Mesendoderm (in vitro differentiated cells): ENCODE results near the gene AGBL1.
A peak's percentile ranks its signal among the peaks of the same experiment; 100 is the strongest.

Experiments
- DNase-seq: peaks from one replicate; pipeline ENCODE4 v3.0.0; 2013
- H2AK5ac ChIP-seq: 2 replicates; pipeline ENCODE4 v1.6.1; 2013; ENCODE audit warnings: low read length, inconsistent platforms
- H2BK120ac ChIP-seq: 2 replicates; pipeline ENCODE4 v1.6.1; 2013; ENCODE audit warnings: low read depth, mild to moderate bottlenecking, low read length, moderate library complexity, mixed read lengths
- H2BK15ac ChIP-seq: replicated peaks from 2 replicates; pipeline ENCODE4 v1.6.1; 2013; ENCODE audit warnings: low read depth, mild to moderate bottlenecking, moderate library complexity
- H2BK5ac ChIP-seq: 2 replicates; pipeline ENCODE4 v1.6.1; 2013; ENCODE audit warnings: low read length, inconsistent platforms
- H3K18ac ChIP-seq: 2 replicates; pipeline ENCODE4 v1.6.1; 2013; ENCODE audit warnings: mild to moderate bottlenecking, low read length, mixed read lengths
- H3K23ac ChIP-seq: one replicate; pipeline ENCODE4 v1.6.1; 2013; ENCODE audit warnings: low read length
- H3K27ac ChIP-seq: 2 replicates; pipeline ENCODE4 v1.5.1; 2013; ENCODE audit warnings: low read depth, mild to moderate bottlenecking, inconsistent platforms, low read length, moderate library complexity
- H3K27me3 ChIP-seq: 2 replicates; pipeline ENCODE4 v1.6.1; 2013; ENCODE audit warnings: low read length, control low read depth, mild to moderate bottlenecking, inconsistent platforms; ENCODE audit not compliant: insufficient read depth, poor library complexity
- H3K36me3 ChIP-seq: 2 replicates; pipeline ENCODE4 v1.6.1; 2013; ENCODE audit warnings: low read length, inconsistent platforms; ENCODE audit not compliant: control insufficient read depth, insufficient read depth
- H3K4ac ChIP-seq: one replicate; pipeline ENCODE4 v1.6.1; 2013; ENCODE audit warnings: low read depth, mild to moderate bottlenecking, low read length, moderate library complexity
- H3K4me1 ChIP-seq: 2 replicates; pipeline ENCODE4 v1.6.1; 2013; ENCODE audit warnings: low read depth, low read length, inconsistent platforms; ENCODE audit not compliant: control insufficient read depth
- H3K4me2 ChIP-seq: 2 replicates; pipeline ENCODE4 v1.6.1; 2013; ENCODE audit warnings: low read length
- H3K4me3 ChIP-seq: 2 replicates; pipeline ENCODE4 v1.5.1; 2013; ENCODE audit warnings: mild to moderate bottlenecking, low read length
- H3K56ac ChIP-seq: one replicate; pipeline ENCODE4 v1.6.1; 2013; ENCODE audit warnings: low read length
- H3K79me1 ChIP-seq: 2 replicates; pipeline ENCODE4 v1.6.1; 2013; ENCODE audit warnings: low read length, inconsistent platforms
- H3K79me2 ChIP-seq: 2 replicates; pipeline ENCODE4 v1.6.1; 2013; ENCODE audit warnings: mild to moderate bottlenecking, low read length; ENCODE audit not compliant: control insufficient read depth, insufficient read depth
- H3K9ac ChIP-seq: 2 replicates; pipeline ENCODE4 v1.6.1; 2013; ENCODE audit warnings: low read length, inconsistent platforms
- H4K5ac ChIP-seq: one replicate; pipeline ENCODE4 v1.6.1; 2013; ENCODE audit warnings: low read length
- H4K8ac ChIP-seq: one replicate; pipeline ENCODE4 v1.6.1; 2013; ENCODE audit warnings: low read depth, mild to moderate bottlenecking, control low read depth, low read length, moderate library complexity
- WGBS: extraction: QIAGEN DNeasy Blood & Tissue Kit; methylation state at CpG from one replicate; pipeline ENCODE4 v1.1.7; 2013; ENCODE audit warnings: low lambda C conversion rate, missing lambda C conversion rate; ENCODE audit not compliant: insufficient coverage; ENCODE audit errors: extremely low coverage; 5-methylcytosine and 5-hydroxymethylcytosine counted together

Gene AGBL1

DNA sequence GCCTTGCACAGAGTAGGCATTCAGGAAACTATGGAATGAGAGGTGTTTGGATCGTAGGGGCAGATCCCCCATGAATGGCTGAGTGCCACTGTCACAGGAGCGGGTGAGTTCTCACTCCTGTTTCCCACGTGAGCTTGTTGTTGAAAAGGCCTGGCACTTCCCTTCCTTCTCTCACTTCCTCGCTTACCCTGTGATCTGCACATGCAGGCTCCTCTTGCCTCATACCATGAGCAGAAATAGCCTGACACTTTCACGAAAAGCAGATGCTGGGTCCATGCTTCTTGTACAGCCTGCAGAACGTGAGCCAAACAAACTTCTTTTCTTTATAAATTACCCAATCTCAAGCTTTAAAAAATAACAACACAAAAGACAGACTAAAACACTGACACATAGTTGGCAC lies 55.4 kb downstream of the AGBL1 start:
- Histone ChIP-seq H2BK15ac (no peak overlapping the region), H3K18ac (no peak overlapping the region), H3K4ac (no peak overlapping the region), H2BK5ac (no peak overlapping the region), H2BK120ac (no peak overlapping the region), H3K27me3 (no peaks in the 10 kb centered on the region), H3K9ac (no peak overlapping the region), H3K79me2 (no peaks in the 10 kb centered on the region), H3K4me1 (no peaks in the 10 kb centered on the region), H3K23ac (no peak overlapping the region), H2AK5ac (no peak overlapping the region), H3K56ac (no peak overlapping the region), H4K5ac (no peak overlapping the region), H3K36me3 (no peaks in the 10 kb centered on the region), H3K27ac (no peak overlapping the region), H4K8ac (no peak overlapping the region), H3K4me3 (no peak overlapping the region), H3K4me2 (no peak overlapping the region), H3K79me1 (no peaks in the 10 kb centered on the region)
- no peak for DNase-seq
- no CpG with 5 or more reads among the region's 6 CpGs for WGBS

DNA sequence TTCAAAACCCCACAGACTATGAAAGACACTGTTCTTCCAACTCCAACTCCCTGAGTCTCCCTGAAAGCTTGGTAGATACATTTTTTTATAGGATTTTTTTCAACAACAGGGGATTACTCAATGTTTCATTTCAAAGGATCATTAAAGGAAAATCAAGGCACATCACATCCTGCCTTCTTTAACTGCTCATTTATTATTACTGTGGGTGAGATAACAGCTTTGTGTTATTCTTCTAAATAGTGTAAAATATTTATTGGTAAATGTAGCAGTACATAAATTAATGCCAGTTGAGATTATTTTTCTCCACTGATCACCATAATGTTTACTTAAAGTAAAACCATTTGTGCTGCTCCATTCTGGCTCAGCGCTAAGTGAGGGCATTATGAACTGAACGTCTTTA lies 57.2 kb downstream of the AGBL1 start:
- Histone ChIP-seq H3K4me1 (no peaks in the 10 kb centered on the region), H3K9ac (no peak overlapping the region), H3K27ac (no peak overlapping the region), H2BK15ac (no peak overlapping the region), H3K36me3 (no peaks in the 10 kb centered on the region), H3K23ac (no peak overlapping the region), H3K79me1 (no peaks in the 10 kb centered on the region), H3K56ac (no peak overlapping the region), H2AK5ac (no peak overlapping the region), H3K27me3 (no peaks in the 10 kb centered on the region), H4K8ac (no peak overlapping the region), H3K79me2 (no peaks in the 10 kb centered on the region), H3K4me2 (no peak overlapping the region), H3K18ac (no peak overlapping the region), H4K5ac (no peak overlapping the region), H3K4ac (no peak overlapping the region), H2BK5ac (no peak overlapping the region), H3K4me3 (no peak overlapping the region), H2BK120ac (no peak overlapping the region)
- no CpG with 5 or more reads among the region's 2 CpGs for WGBS
- no peak for DNase-seq

DNA sequence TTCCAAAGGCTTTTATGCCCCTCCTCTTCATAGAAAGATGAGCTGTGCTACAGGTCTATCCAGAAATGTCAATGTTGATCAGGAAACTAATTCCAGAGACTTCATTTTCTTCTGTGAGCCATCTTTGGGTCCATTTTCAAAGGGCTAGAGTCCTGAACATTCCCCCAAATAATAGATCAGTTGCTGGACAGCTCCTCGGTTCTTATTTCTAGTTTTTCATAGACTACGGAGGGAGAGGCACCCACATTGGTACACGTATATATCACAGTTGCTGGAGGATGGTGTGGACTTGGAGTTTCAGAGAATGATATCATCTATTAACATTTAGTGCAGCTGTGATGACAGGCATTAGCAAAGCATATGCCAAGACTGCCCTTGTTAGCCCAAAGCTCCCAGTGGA lies 59.1 kb downstream of the AGBL1 start:
- H3K4me1 ChIP-seq, result no peaks in the 10 kb centered on the region
- no peaks in the 10 kb centered on the region for H3K79me1 ChIP-seq
- DNase-seq, result no peak
- H3K56ac ChIP-seq, result no peak overlapping the region
- no peak overlapping the region for H3K9ac ChIP-seq
- no peak overlapping the region for H2BK5ac ChIP-seq
- H4K5ac ChIP-seq, result no peak overlapping the region
- no peak overlapping the region for H3K27ac ChIP-seq
- H3K23ac ChIP-seq, result no peak overlapping the region
- no peak overlapping the region for H3K18ac ChIP-seq
- H3K4ac ChIP-seq, result no peak overlapping the region
- H2AK5ac ChIP-seq, result no peak overlapping the region
- WGBS, result no CpG with 5 or more reads among the region's 3 CpGs
- no peak overlapping the region for H3K4me2 ChIP-seq
- no peaks in the 10 kb centered on the region for H3K79me2 ChIP-seq
- H3K27me3 ChIP-seq, result no peaks in the 10 kb centered on the region
- no peak overlapping the region for H4K8ac ChIP-seq
- H2BK15ac ChIP-seq, result no peak overlapping the region
- no peaks in the 10 kb centered on the region for H3K36me3 ChIP-seq
- no peak overlapping the region for H3K4me3 ChIP-seq
- no peak overlapping the region for H2BK120ac ChIP-seq

DNA sequence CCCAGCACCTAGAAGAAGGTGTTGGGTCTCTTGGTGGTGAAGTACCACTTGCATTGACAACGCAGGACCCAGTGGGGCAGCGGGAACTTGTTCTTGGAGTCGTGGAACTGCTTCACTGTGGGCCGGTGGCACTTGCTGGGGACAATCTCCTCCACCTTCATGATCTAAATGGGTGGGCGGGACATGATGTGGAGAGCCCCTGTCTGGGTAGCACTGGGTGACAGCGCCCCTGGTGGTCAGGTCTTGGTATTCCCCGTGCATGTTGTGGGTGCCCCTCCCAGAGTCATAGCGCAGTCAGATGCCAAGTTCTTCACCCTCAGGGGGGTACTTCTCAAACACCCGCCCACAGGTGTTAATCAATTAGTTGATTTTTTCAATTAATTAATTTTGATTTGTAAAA lies 60.2 kb downstream of the AGBL1 start:
- no peak overlapping the region for H3K18ac ChIP-seq
- peak; percentile 57 for DNase-seq
- no peak overlapping the region for H3K56ac ChIP-seq
- no peak overlapping the region for H3K23ac ChIP-seq
- no peak overlapping the region for H4K5ac ChIP-seq
- no peak overlapping the region for H2BK5ac ChIP-seq
- no peaks in the 10 kb centered on the region for H3K36me3 ChIP-seq
- no peak overlapping the region for H3K27ac ChIP-seq
- WGBS, result no CpG with 5 or more reads among the region's 9 CpGs
- H3K4me2 ChIP-seq, result no peak overlapping the region
- H2AK5ac ChIP-seq, result no peak overlapping the region
- H3K4ac ChIP-seq, result no peak overlapping the region
- H2BK15ac ChIP-seq, result no peak overlapping the region
- no peaks in the 10 kb centered on the region for H3K79me2 ChIP-seq
- no peak overlapping the region for H3K9ac ChIP-seq
- H3K4me1 ChIP-seq, result no peaks in the 10 kb centered on the region
- H3K79me1 ChIP-seq, result no peaks in the 10 kb centered on the region
- H2BK120ac ChIP-seq, result no peak overlapping the region
- no peak overlapping the region for H4K8ac ChIP-seq
- no peaks in the 10 kb centered on the region for H3K27me3 ChIP-seq
- H3K4me3 ChIP-seq, result no peak overlapping the region

DNA sequence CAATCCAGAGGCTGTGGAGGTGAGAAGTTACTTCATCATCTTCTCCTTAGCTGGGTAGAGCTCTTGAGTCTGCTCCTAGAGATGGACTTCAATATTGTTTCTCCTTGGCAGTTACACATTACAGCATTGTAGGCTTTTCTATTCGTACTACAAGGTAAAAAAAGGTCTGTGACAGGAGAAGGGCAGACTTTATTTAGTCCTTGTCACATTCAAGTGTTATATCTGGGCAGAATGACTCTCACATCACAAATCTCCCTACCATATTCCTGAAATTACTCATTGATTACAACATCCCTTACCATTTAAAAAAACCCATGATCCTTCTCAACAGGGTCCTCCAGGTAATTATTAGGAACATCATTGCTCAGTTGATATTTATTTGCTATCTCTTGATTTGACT lies 75.0 kb downstream of the AGBL1 start:
- WGBS, result no CpG with 5 or more reads among the region's 1 CpG
- H3K23ac ChIP-seq, result no peak overlapping the region
- DNase-seq, result no peak
- no peak overlapping the region for H4K5ac ChIP-seq
- H3K27ac ChIP-seq, result no peak overlapping the region
- no peaks in the 10 kb centered on the region for H3K27me3 ChIP-seq
- H3K36me3 ChIP-seq, result no peaks in the 10 kb centered on the region
- H2BK15ac ChIP-seq, result no peak overlapping the region
- H3K56ac ChIP-seq, result no peak overlapping the region
- H3K79me1 ChIP-seq, result no peaks in the 10 kb centered on the region
- H2BK120ac ChIP-seq, result no peak overlapping the region
- no peak overlapping the region for H3K4me3 ChIP-seq
- H3K4me1 ChIP-seq, result no peaks in the 10 kb centered on the region
- H2AK5ac ChIP-seq, result no peak overlapping the region
- H2BK5ac ChIP-seq, result no peak overlapping the region
- H3K4ac ChIP-seq, result no peak overlapping the region
- H4K8ac ChIP-seq, result no peak overlapping the region
- no peak overlapping the region for H3K9ac ChIP-seq
- no peak overlapping the region for H3K18ac ChIP-seq
- H3K4me2 ChIP-seq, result no peak overlapping the region
- H3K79me2 ChIP-seq, result no peaks in the 10 kb centered on the region

DNA sequence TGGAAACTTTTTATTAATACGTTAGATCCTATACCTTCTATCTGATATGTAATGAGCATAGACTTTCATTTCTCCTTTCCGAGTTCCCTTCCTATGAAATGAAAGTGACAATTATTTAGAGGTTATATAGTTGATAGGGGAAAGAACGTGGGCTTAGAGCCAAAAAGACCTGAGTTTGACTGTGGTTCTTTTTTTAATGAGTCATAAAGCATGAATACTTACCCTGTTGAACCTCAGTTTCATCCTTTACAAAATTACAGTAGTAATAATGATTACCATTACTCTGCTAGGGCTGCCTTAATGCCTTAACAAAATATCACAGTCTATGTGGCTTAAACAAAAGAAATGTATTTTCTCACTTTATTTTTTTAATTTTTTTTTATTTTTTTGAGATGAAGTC lies 75.9 kb downstream of the AGBL1 start:
- no peak overlapping the region for H4K5ac ChIP-seq
- H2BK5ac ChIP-seq, result no peak overlapping the region
- no peaks in the 10 kb centered on the region for H3K79me1 ChIP-seq
- H3K79me2 ChIP-seq, result no peaks in the 10 kb centered on the region
- H3K4me3 ChIP-seq, result no peak overlapping the region
- H3K36me3 ChIP-seq, result no peaks in the 10 kb centered on the region
- no peak overlapping the region for H3K9ac ChIP-seq
- H3K4me1 ChIP-seq, result no peaks in the 10 kb centered on the region
- H2BK15ac ChIP-seq, result no peak overlapping the region
- H4K8ac ChIP-seq, result no peak overlapping the region
- H3K56ac ChIP-seq, result no peak overlapping the region
- H3K27ac ChIP-seq, result no peak overlapping the region
- H3K27me3 ChIP-seq, result no peaks in the 10 kb centered on the region
- no peak overlapping the region for H3K4ac ChIP-seq
- no peak overlapping the region for H3K4me2 ChIP-seq
- H3K23ac ChIP-seq, result no peak overlapping the region
- no CpG with 5 or more reads among the region's 3 CpGs for WGBS
- H3K18ac ChIP-seq, result no peak overlapping the region
- no peak for DNase-seq
- H2BK120ac ChIP-seq, result no peak overlapping the region
- no peak overlapping the region for H2AK5ac ChIP-seq
